MCF 10A (cell line): ENCODE results near the gene ZNF283. TPM values are rescaled to one million over a fixed set of nuclear protein-coding genes. Genes with fewer than 3 reads are reported as not detected.

ENCODE experiments used
- BruUV-seq: library from RNA; stranded (reverse); fragments of 400-500 nt; replicated peaks from 2 replicates; lab custom pipeline; 2021; lab: Mats Ljungman, UMichigan
- CTCF ChIA-PET: fragments of 300-600 bp; sonication (Branson Sonifier 250); formaldehyde crosslinking; extraction: SDS; loops from one replicate; lab custom pipeline; 2021; ENCODE audit warnings: antibody characterized with exemption, inconsistent platforms; lab: Yijun Ruan, JAX
- POLR2A ChIA-PET: fragments of 300-600, 350-650 bp; sonication (Branson Sonifier 250); formaldehyde crosslinking; extraction: SDS; loops from one replicate; lab custom pipeline; 2020; ENCODE audit warnings: antibody characterized with exemption, inconsistent platforms; lab: Yijun Ruan, JAX
- DNase-seq: peaks from one replicate; pipeline ENCODE4 v3.0.0-alpha.2; 2018; ENCODE audit not compliant: unreplicated experiment
- H3K27ac Mint-ChIP-seq: one replicate; pipeline ENCODE4 v1.8.0; 2022; ENCODE audit warnings: mild to moderate bottlenecking, low read depth, mixed read lengths; ENCODE audit not compliant: unreplicated experiment
- H3K27me3 Mint-ChIP-seq: one replicate; pipeline ENCODE4 v1.8.0; 2022; ENCODE audit warnings: mixed read lengths; ENCODE audit not compliant: insufficient read depth, unreplicated experiment
- H3K36me3 Mint-ChIP-seq: one replicate; pipeline ENCODE4 v1.8.0; 2022; ENCODE audit warnings: mild to moderate bottlenecking, moderate library complexity, mixed read lengths; ENCODE audit not compliant: insufficient read depth, unreplicated experiment
- H3K4me1 Mint-ChIP-seq: one replicate; pipeline ENCODE4 v1.8.0; 2022; ENCODE audit warnings: mixed read lengths; ENCODE audit not compliant: insufficient read depth, unreplicated experiment
- H3K4me3 Mint-ChIP-seq: one replicate; pipeline ENCODE4 v1.8.0; 2022; ENCODE audit warnings: mild to moderate bottlenecking, moderate library complexity, mixed read lengths; ENCODE audit not compliant: unreplicated experiment
- H3K9me3 Mint-ChIP-seq: one replicate; pipeline ENCODE4 v1.8.0; 2022; ENCODE audit warnings: mixed read lengths; ENCODE audit not compliant: unreplicated experiment
- CTCF ChIP-seq: fragments of 200-600 bp; IDR thresholded peaks from one replicate; pipeline ENCODE4 v1.8.0; 2022; ENCODE audit warnings: antibody characterized with exemption, mild to moderate bottlenecking; ENCODE audit not compliant: unreplicated experiment
- intact Hi-C: fragments of 100-400 bp; cut with micrococcal nuclease; formaldehyde crosslinking; loops from 2 replicates; pipeline ENCODE4 v1.14.1; 2022
- total RNA-seq: library from RNA; stranded (reverse); gene quantifications from 2 replicates; pipeline ENCODE4 v1.2.3, GENCODE V29; 2022

The ZNF283 gene
- total RNA-seq, 1 experiment from 2014 or later: 15.4 TPM

GRCh38 chr19:43782311-43782660 is 44.8 kb upstream of the ZNF283 start:
- DNase-seq: no peak
- peaks cover 82% of the 10 kb centered on the region for H3K4me1 Mint-ChIP-seq
- no TSS peak for BruUV-seq
- intact Hi-C loops: loop anchor here (5.0 kb wide), 1 partner anchor 185 kb away; the partner anchor contains the start of genes IRGQ and ZNF576
- ChIA-PET POLR2A (interaction anchor here (2.2 to 11.0 kb wide), 2 partner anchors 23 to 113 kb away, joined by 19 to 409 read pairs; partner anchors contain the start of genes PLAUR and SMG9), CTCF (interaction anchor here (1.0 to 5.9 kb wide), 2 partner anchors 15 to 37 kb away, joined by 5 to 71 read pairs; no protein-coding TSS in a partner anchor)
- peak overlapping the region; percentile 86 for H3K4me3 Mint-ChIP-seq
- peaks cover 4% of the 10 kb centered on the region for H3K36me3 Mint-ChIP-seq
- H3K9me3 Mint-ChIP-seq: no peaks in the 10 kb centered on the region
- no peak for TF ChIP-seq CTCF
- H3K27me3 Mint-ChIP-seq: no peaks in the 10 kb centered on the region
- H3K27ac Mint-ChIP-seq: peak overlapping the region; percentile 94

GRCh38 chr19:43782689-43783231 is 44.4 kb upstream of the ZNF283 start:
- Mint-ChIP-seq H3K9me3 (no peaks in the 10 kb centered on the region), H3K27me3 (no peaks in the 10 kb centered on the region), H3K4me3 (peak overlapping the region; percentile 86), H3K4me1 (peaks cover 78% of the 10 kb centered on the region), H3K36me3 (peaks cover 4% of the 10 kb centered on the region), H3K27ac (peak overlapping the region; percentile 94)
- ChIA-PET CTCF (interaction anchor here (1.0 kb wide), 1 partner anchor 38 kb away, joined by 5 read pairs; no protein-coding TSS in a partner anchor), POLR2A (interaction anchor here (1.3 to 11.0 kb wide), 2 partner anchors 24 to 114 kb away, joined by 5 to 409 read pairs; partner anchors contain the start of gene SMG9)
- BruUV-seq: no TSS peak
- peak; percentile 67 for DNase-seq
- no peak for TF ChIP-seq CTCF
- intact Hi-C loops: loop anchor here (5.0 kb wide), 1 partner anchor 185 kb away; the partner anchor contains the start of genes IRGQ and ZNF576

- Mint-ChIP-seq H3K9me3 (no peaks in the 10 kb centered on the region), H3K27me3 (no peaks in the 10 kb centered on the region), H3K36me3 (peaks cover 4% of the 10 kb centered on the region), H3K27ac (peak overlapping the region; percentile 94), H3K4me1 (peaks cover 69% of the 10 kb centered on the region), H3K4me3 (peak overlapping the region; percentile 86)
- no peak for DNase-seq
- no peak for TF ChIP-seq CTCF
- ChIA-PET POLR2A (interaction anchor here (1.3 to 11.0 kb wide), 2 partner anchors 25 to 115 kb away, joined by 5 to 409 read pairs; partner anchors contain the start of gene SMG9), CTCF (no interaction called here)
- intact Hi-C loops: loop anchor here (5.0 kb wide), 1 partner anchor 186 kb away; the partner anchor contains the start of genes IRGQ and ZNF576
- BruUV-seq: no TSS peak
Observed at GRCh38 chr19:43783636-43784035, 43.5 kb upstream of the ZNF283 start.
